MCF 10A (cell line): Measurements from ENCODE around the gene OAF. TPM values are rescaled to one million over a fixed set of nuclear protein-coding genes. Genes with fewer than 3 reads are reported as not detected.
A peak's percentile ranks its signal among the peaks of the same experiment; 100 is the strongest.
"Not testable (repeated sequence)": the region's sequence is repeated elsewhere in the genome, so short reads cannot be mapped to it uniquely, and the experiment has no call there.

ENCODE experiments used
- BruUV-seq: library from RNA; stranded (reverse); fragments of 400-500 nt; replicated peaks from 2 replicates; lab custom pipeline; 2021; lab: Mats Ljungman, UMichigan
- CTCF ChIA-PET: fragments of 300-600 bp; sonication (Branson Sonifier 250); formaldehyde crosslinking; extraction: SDS; loops from one replicate; lab custom pipeline; 2021; ENCODE audit warnings: antibody characterized with exemption, inconsistent platforms; lab: Yijun Ruan, JAX
- POLR2A ChIA-PET: fragments of 300-600, 350-650 bp; sonication (Branson Sonifier 250); formaldehyde crosslinking; extraction: SDS; loops from one replicate; lab custom pipeline; 2020; ENCODE audit warnings: antibody characterized with exemption, inconsistent platforms; lab: Yijun Ruan, JAX
- DNase-seq: peaks from one replicate; pipeline ENCODE4 v3.0.0-alpha.2; 2018; ENCODE audit not compliant: unreplicated experiment
- H3K27ac Mint-ChIP-seq: one replicate; pipeline ENCODE4 v1.8.0; 2022; ENCODE audit warnings: mild to moderate bottlenecking, low read depth, mixed read lengths; ENCODE audit not compliant: unreplicated experiment
- H3K27me3 Mint-ChIP-seq: one replicate; pipeline ENCODE4 v1.8.0; 2022; ENCODE audit warnings: mixed read lengths; ENCODE audit not compliant: insufficient read depth, unreplicated experiment
- H3K36me3 Mint-ChIP-seq: one replicate; pipeline ENCODE4 v1.8.0; 2022; ENCODE audit warnings: mild to moderate bottlenecking, moderate library complexity, mixed read lengths; ENCODE audit not compliant: insufficient read depth, unreplicated experiment
- H3K4me1 Mint-ChIP-seq: one replicate; pipeline ENCODE4 v1.8.0; 2022; ENCODE audit warnings: mixed read lengths; ENCODE audit not compliant: insufficient read depth, unreplicated experiment
- H3K4me3 Mint-ChIP-seq: one replicate; pipeline ENCODE4 v1.8.0; 2022; ENCODE audit warnings: mild to moderate bottlenecking, moderate library complexity, mixed read lengths; ENCODE audit not compliant: unreplicated experiment
- H3K9me3 Mint-ChIP-seq: one replicate; pipeline ENCODE4 v1.8.0; 2022; ENCODE audit warnings: mixed read lengths; ENCODE audit not compliant: unreplicated experiment
- CTCF ChIP-seq: fragments of 200-600 bp; IDR thresholded peaks from one replicate; pipeline ENCODE4 v1.8.0; 2022; ENCODE audit warnings: antibody characterized with exemption, mild to moderate bottlenecking; ENCODE audit not compliant: unreplicated experiment
- intact Hi-C: fragments of 100-400 bp; cut with micrococcal nuclease; formaldehyde crosslinking; loops from 2 replicates; pipeline ENCODE4 v1.14.1; 2022
- total RNA-seq: library from RNA; stranded (reverse); gene quantifications from 2 replicates; pipeline ENCODE4 v1.2.3, GENCODE V29; 2022

Gene OAF
- total RNA-seq, 1 experiment from 2014 or later = 21.6 TPM

DNA sequence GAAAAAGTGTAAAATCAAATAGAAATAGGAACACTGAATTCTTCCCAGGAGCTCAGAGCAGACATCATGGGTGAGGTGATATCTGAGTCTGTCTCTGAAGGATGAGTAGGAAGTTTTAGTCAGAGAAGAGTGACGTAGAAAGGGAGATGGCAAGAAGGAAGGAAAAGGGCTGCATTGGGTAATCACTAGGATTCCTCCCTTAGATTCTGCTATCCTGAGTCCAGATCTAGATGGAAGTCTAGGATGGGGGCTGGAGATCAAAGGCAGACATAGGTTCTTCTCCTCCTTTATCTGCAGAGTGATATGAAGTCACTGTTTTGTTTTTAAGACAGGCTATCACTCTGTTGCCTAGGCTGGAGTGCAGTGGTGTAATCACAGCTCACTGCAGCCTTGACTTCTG is 59.6 kb downstream of the OAF start:
- Mint-ChIP-seq H3K9me3 (no peaks in the 10 kb centered on the region), H3K27ac (no peak overlapping the region), H3K4me3 (no peak overlapping the region), H3K36me3 (no peaks in the 10 kb centered on the region), H3K4me1 (no peaks in the 10 kb centered on the region), H3K27me3 (peaks cover 52% of the 10 kb centered on the region)
- TF ChIP-seq CTCF = no peak
- BruUV-seq = no TSS peak
- POLR2A ChIA-PET = interaction anchor here (0.6 kb wide), 1 partner anchor 34 kb away, joined by 3 read pairs; no protein-coding TSS in a partner anchor
- CTCF ChIA-PET = interaction anchor here (1.1 kb wide), 1 partner anchor 30 kb away, joined by 4 read pairs; no protein-coding TSS in a partner anchor
- intact Hi-C loops = no loop called here
- no peak for DNase-seq

DNA sequence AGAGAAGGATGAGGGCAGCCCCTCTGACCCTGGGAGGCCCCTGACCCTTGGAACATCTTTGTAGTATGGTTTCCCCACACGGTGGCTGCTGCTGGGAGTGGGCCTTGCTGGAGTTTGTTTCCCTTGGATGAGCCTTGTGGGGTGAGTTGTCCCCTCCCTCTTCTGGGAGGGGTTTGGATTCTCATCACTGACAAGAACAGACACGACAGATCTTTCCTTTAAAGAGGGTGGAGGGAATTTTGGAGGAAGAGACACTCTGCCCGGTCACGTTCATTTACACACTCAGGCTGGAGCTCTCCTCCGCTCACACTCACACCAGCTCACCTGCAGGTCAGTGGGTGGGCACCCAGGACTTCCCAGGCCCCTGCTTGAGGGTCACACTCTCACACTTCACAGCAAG is 60.8 kb downstream of the OAF start:
- Mint-ChIP-seq H3K27ac (no peak overlapping the region), H3K4me3 (no peak overlapping the region), H3K9me3 (no peaks in the 10 kb centered on the region), H3K4me1 (no peaks in the 10 kb centered on the region), H3K36me3 (no peaks in the 10 kb centered on the region), H3K27me3 (peaks cover 41% of the 10 kb centered on the region)
- ChIA-PET CTCF (interaction anchor here (0.8 kb wide), 1 partner anchor 28 kb away, joined by 3 read pairs; no protein-coding TSS in a partner anchor), POLR2A (no interaction called here)
- intact Hi-C loops = no loop called here
- no peak for DNase-seq
- no TSS peak for BruUV-seq
- TF ChIP-seq CTCF = no peak

DNA sequence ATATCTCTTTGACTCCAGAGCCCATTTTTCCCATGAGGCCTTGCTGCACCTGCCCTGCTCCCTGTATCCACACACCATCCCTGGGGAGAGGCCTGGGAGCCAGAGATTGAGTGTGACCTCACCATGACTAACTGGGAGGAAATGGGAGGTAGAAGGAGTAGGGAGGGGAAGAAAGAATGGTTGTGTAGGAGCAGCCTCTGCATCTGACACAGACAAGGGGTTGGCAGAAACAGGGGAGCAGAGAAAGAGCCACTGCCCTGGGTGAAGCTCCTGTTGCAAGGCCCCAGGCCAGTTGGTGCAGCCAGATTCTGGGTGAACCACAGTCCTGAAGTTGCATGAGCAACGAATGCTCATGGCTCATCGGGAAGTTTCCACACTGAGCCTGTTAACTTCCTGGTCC is 61.5 kb downstream of the OAF start:
- intact Hi-C loops = no loop called here
- POLR2A ChIA-PET = no interaction called here
- peaks cover 34% of the 10 kb centered on the region for H3K27me3 Mint-ChIP-seq
- CTCF ChIA-PET = interaction anchor here (0.5 to 0.8 kb wide), 2 partner anchors 28 to 43 kb away, joined by 3 read pairs; no protein-coding TSS in a partner anchor
- no peak for TF ChIP-seq CTCF
- peak; percentile 64 for DNase-seq
- BruUV-seq = no TSS peak
- H3K27ac Mint-ChIP-seq = peak overlapping the region; percentile 28
- H3K36me3 Mint-ChIP-seq = no peaks in the 10 kb centered on the region
- H3K4me3 Mint-ChIP-seq = no peak overlapping the region
- no peaks in the 10 kb centered on the region for H3K9me3 Mint-ChIP-seq
- no peaks in the 10 kb centered on the region for H3K4me1 Mint-ChIP-seq

DNA sequence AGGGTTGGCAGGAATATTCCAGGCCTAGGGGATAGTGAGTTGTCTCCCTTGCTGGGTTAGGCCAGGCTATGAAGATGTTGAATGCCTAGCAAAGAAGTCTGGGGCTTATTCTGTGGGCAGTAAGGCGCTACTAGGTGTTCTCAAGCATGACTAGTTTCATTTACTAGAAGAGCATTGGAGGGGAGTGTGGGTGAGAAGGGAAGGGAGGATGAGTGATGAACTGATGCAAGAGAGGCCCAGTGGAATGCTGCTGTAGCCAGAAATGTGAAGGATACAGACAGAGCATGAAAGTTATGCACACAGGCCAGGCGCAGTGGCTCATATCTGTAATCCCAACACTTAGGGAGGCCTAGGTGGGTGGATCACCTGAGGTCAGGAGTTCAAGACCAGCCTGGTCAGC is 62.6 kb downstream of the OAF start:
- Mint-ChIP-seq H3K4me3 (no peak overlapping the region), H3K27me3 (peaks cover 27% of the 10 kb centered on the region), H3K4me1 (no peaks in the 10 kb centered on the region), H3K36me3 (no peaks in the 10 kb centered on the region), H3K27ac (no peak overlapping the region), H3K9me3 (no peaks in the 10 kb centered on the region)
- no peak for DNase-seq
- POLR2A ChIA-PET = interaction anchor here (1.8 kb wide), 1 partner anchor 14 kb away, joined by 3 read pairs; no protein-coding TSS in a partner anchor
- no TSS peak for BruUV-seq
- TF ChIP-seq CTCF = no peak
- intact Hi-C loops = no loop called here
- CTCF ChIA-PET = interaction anchor here (3.8 kb wide), 1 partner anchor 38 kb away, joined by 11 read pairs; no protein-coding TSS in a partner anchor

GRCh38 chr11:120273956-120274355 is 63.1 kb downstream of the OAF start:
- BruUV-seq, H3K4me1 Mint-ChIP-seq, H3K27ac Mint-ChIP-seq, DNase-seq, H3K4me3 Mint-ChIP-seq, H3K36me3 Mint-ChIP-seq, intact Hi-C loops, H3K9me3 Mint-ChIP-seq: not testable (repeated sequence)
- H3K27me3 Mint-ChIP-seq = peaks cover 27% of the 10 kb centered on the region
- CTCF ChIA-PET = interaction anchor here (3.8 kb wide), 1 partner anchor 39 kb away, joined by 11 read pairs; no protein-coding TSS in a partner anchor
- POLR2A ChIA-PET = interaction anchor here (0.6 to 1.8 kb wide), 2 partner anchors 14 to 65 kb away, joined by 3 read pairs; no protein-coding TSS in a partner anchor
